Measurements from ENCODE around the gene ARHGAP25.

DNA sequence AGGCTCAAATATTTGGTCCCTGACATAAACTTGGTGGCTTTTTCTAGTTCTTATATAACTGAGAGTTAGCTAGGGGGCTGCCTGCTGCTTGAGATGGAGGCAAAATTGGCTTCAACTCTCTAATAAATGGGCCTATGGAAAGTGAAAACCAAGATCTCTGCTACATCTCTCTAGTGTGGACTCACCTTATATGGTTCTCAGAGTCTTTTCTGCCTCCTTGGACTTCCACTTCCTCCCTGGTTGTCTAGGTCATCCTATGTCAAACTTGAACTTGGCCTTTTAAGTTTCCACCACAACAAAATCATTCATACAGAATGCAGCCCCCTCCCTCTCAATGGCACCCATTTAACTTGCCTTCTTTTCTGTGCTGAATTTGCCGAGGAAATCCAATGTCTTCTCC is 23.9 kb upstream of the ARHGAP25 start:
- TF ChIP-seq EP300 (IDR thresholded peaks at IDR 0.05): no peak
- TF ChIP-seq, protein P1, sequence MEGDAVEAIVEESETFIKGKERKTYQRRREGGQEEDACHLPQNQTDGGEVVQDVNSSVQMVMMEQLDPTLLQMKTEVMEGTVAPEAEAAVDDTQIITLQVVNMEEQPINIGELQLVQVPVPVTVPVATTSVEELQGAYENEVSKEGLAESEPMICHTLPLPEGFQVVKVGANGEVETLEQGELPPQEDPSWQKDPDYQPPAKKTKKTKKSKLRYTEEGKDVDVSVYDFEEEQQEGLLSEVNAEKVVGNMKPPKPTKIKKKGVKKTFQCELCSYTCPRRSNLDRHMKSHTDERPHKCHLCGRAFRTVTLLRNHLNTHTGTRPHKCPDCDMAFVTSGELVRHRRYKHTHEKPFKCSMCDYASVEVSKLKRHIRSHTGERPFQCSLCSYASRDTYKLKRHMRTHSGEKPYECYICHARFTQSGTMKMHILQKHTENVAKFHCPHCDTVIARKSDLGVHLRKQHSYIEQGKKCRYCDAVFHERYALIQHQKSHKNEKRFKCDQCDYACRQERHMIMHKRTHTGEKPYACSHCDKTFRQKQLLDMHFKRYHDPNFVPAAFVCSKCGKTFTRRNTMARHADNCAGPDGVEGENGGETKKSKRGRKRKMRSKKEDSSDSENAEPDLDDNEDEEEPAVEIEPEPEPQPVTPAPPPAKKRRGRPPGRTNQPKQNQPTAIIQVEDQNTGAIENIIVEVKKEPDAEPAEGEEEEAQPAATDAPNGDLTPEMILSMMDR (IDR thresholded peaks at IDR 0.05): no peak

Measured in upper lobe of left lung (tissue), 4 donors.